HUES6 (cell line): ENCODE data around the gene SKIL.

Experiments used
- H3K27ac ChIP-seq: 2 replicates; pipeline ENCODE4 v1.7.0; 2013; ENCODE audit warnings: low read depth, mild to moderate bottlenecking, low read length, inconsistent platforms
- H3K27me3 ChIP-seq: 2 replicates; pipeline ENCODE4 v1.6.1; 2013; ENCODE audit warnings: low read length; ENCODE audit not compliant: control insufficient read depth, insufficient read depth
- H3K36me3 ChIP-seq: 2 replicates; pipeline ENCODE4 v1.6.1; 2013; ENCODE audit warnings: low read length; ENCODE audit not compliant: control insufficient read depth, insufficient read depth
- H3K4me1 ChIP-seq: 2 replicates; pipeline ENCODE4 v1.6.1; 2013; ENCODE audit warnings: low read length; ENCODE audit not compliant: control insufficient read depth, insufficient read depth
- H3K4me3 ChIP-seq: 2 replicates; pipeline ENCODE4 v1.5.1; 2013; ENCODE audit warnings: low read depth, low read length
- H3K9ac ChIP-seq: one replicate; pipeline ENCODE4 v1.6.1; 2013; ENCODE audit warnings: mild to moderate bottlenecking, low read length
- H3K9me3 ChIP-seq: 2 replicates; pipeline ENCODE4 v1.6.1; 2013; ENCODE audit warnings: low read depth, low read length; ENCODE audit not compliant: control insufficient read depth, insufficient read depth

Gene SKIL

GRCh38 chr3:170352936-170353335 lies 4.6 kb upstream of the SKIL start:
- no peak overlapping the region for H3K9ac ChIP-seq
- 0 out of 2 replicates have a peak overlapping the region, but pooled peaks have one; percentile 15 for H3K27ac ChIP-seq
- H3K36me3 ChIP-seq: no peaks in the 10 kb centered on the region
- H3K9me3 ChIP-seq: no peaks in the 10 kb centered on the region
- peaks cover 30% of the 10 kb centered on the region for H3K4me1 ChIP-seq
- no peak overlapping the region for H3K4me3 ChIP-seq
- H3K27me3 ChIP-seq: no peaks in the 10 kb centered on the region

DNA sequence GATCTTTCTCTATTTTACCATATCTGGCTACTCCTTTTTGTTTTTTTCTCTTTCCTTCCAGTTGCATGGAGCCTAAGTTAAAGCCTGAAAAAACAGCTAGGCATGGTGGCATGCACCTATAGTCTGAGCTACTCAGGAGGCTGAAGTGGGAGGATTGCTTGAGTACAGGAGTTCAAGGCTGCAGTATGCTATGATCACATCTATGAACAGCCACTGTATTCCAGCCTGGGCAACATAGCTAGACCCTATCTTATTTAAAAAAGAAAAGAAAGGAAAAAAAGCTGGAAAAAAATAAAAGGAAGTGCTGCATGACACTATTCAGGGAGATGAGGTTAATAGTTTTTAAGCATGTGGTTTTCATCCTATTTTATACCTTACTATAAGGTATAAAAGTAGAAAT lies 4.0 kb upstream of the SKIL start:
- Histone ChIP-seq H3K36me3 (no peaks in the 10 kb centered on the region), H3K4me1 (peaks cover 30% of the 10 kb centered on the region), H3K27me3 (no peaks in the 10 kb centered on the region), H3K4me3 (no peak overlapping the region), H3K9ac (no peak overlapping the region), H3K9me3 (no peaks in the 10 kb centered on the region), H3K27ac (peak overlapping the region; percentile 96)

- peaks cover 27% of the 10 kb centered on the region for H3K4me1 ChIP-seq
- H3K36me3 ChIP-seq: peaks cover 4% of the 10 kb centered on the region
- H3K27ac ChIP-seq: peak overlapping the region; percentile 96
- no peaks in the 10 kb centered on the region for H3K27me3 ChIP-seq
- H3K9me3 ChIP-seq: no peaks in the 10 kb centered on the region
- peak overlapping the region; percentile 96 for H3K9ac ChIP-seq
- H3K4me3 ChIP-seq: peak overlapping the region; percentile 78
Observed at GRCh38 chr3:170354760-170355159, 2.8 kb upstream of the SKIL start.

- Histone ChIP-seq H3K27me3 (no peaks in the 10 kb centered on the region), H3K36me3 (peaks cover 16% of the 10 kb centered on the region), H3K4me3 (peak overlapping the region; percentile 78), H3K9ac (peak overlapping the region; percentile 96), H3K9me3 (no peaks in the 10 kb centered on the region), H3K4me1 (peaks cover 36% of the 10 kb centered on the region), H3K27ac (peak overlapping the region; percentile 96)
Observed at GRCh38 chr3:170355738-170356595, 1.5 kb upstream of the SKIL start.

DNA sequence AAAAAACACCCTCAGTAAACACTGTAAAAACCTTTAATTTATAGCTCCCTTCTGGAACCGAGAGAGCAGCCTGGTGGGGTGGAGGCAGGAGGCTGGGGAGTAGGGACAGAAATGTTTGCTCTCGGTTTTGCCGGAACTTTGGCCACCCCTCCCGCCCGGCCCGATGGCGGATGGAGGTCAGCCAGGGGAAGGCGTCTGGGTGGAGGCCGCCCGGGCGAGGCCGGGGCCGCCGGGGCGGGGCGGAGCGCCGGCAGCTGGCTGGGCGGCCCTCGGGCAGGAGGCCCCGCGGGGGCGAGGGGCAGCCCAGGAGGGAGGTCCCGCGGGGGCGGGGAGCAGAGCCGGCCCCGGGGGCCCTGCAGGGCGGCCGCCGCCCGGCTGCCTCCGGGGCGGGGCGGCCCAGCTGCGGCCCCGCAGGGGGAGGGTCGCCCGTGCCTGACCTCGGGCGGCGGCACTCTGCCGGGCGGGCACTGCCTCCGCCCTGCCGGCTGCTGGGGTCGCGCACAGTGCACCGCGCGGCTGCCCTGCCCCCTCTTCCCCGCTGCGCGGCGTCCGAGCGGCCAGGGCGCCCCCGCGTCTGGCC lies 829 bp upstream of the SKIL start:
- Histone ChIP-seq H3K4me3 (peak overlapping the region; percentile 78), H3K4me1 (peaks cover 38% of the 10 kb centered on the region), H3K27ac (peak overlapping the region; percentile 96)

DNA sequence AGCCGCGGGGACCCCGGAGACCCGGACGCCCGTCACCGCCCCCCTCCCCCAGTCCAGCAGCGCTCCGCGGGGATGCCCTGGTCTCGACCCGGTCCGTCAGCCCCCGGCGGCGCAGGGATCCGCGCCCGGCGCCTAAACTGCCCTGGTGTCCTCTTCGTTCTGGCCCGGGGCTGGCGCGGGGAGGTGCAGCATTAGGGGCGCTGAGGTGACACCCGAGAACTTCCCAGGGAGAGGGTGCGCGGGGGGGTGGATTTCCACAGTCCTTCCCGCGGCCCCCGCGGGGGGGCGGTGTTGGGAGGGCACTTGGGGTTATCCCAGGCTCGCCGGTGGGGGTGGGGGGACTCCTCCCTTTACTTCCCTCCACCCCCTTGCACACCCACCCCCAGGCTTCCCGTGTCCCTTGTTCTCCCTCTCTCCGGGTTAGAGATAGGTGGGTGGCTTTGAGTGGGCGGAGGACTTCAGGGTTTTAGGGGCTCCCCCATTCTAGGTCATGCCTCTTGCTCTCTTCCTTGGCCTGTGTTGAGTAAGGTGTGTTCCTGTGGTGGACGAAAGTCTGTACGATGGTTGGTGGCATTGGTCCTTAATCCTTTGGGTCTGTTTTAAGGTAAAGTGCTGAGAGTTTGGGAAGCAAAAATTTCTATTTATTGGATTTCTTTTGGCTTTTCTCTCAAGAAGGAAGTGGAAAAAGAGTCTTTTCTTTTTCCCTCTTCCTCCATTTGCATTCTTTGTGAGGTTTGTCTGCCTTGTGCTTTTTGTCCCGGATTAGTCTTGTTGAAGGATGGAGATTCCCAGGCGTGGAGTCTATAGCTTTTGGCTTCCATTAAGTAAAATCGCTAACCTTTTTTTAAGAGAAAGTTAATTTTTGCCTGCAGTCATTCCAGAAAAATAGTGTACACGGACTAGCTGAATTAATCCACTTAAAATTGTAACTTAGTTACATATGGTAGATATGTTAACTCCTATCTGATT lies 811 bp downstream of the SKIL start:
- Histone ChIP-seq H3K9ac (peak overlapping the region; percentile 61), H3K27me3 (no peaks in the 10 kb centered on the region), H3K4me1 (peaks cover 38% of the 10 kb centered on the region), H3K4me3 (peak overlapping the region; percentile 73), H3K36me3 (peaks cover 39% of the 10 kb centered on the region), H3K9me3 (no peaks in the 10 kb centered on the region), H3K27ac (peak overlapping the region; percentile 98)

More for the DNA sequence above, 829 bp upstream of the SKIL start:
- Histone ChIP-seq H3K36me3 (peaks cover 23% of the 10 kb centered on the region), H3K9me3 (no peaks in the 10 kb centered on the region), H3K27me3 (no peaks in the 10 kb centered on the region), H3K9ac (peak overlapping the region; percentile 96)

GRCh38 chr3:170359178-170359704 lies 1.7 kb downstream of the SKIL start:
- Histone ChIP-seq H3K36me3 (peaks cover 48% of the 10 kb centered on the region), H3K27ac (peak overlapping the region; percentile 98), H3K4me1 (peaks cover 31% of the 10 kb centered on the region), H3K27me3 (no peaks in the 10 kb centered on the region), H3K9me3 (no peaks in the 10 kb centered on the region), H3K4me3 (peak overlapping the region; percentile 73), H3K9ac (peak overlapping the region; percentile 67)

DNA sequence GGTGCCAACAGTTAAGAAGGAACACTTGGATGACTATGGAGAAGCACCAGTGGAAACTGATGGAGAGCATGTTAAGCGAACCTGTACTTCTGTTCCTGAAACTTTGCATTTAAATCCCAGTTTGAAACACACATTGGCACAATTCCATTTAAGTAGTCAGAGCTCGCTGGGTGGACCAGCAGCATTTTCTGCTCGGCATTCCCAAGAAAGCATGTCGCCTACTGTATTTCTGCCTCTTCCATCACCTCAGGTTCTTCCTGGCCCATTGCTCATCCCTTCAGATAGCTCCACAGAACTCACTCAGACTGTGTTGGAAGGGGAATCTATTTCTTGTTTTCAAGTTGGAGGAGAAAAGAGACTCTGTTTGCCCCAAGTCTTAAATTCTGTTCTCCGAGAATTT lies 3.0 kb downstream of the SKIL start:
- H3K36me3 ChIP-seq: peaks cover 60% of the 10 kb centered on the region
- no peaks in the 10 kb centered on the region for H3K27me3 ChIP-seq
- H3K9me3 ChIP-seq: no peaks in the 10 kb centered on the region
- H3K9ac ChIP-seq: peak overlapping the region; percentile 34
- 0 out of 2 replicates have a peak overlapping the region, but pooled peaks have one; percentile 61 for H3K27ac ChIP-seq
- peaks cover 19% of the 10 kb centered on the region for H3K4me1 ChIP-seq
- peak overlapping the region; percentile 73 for H3K4me3 ChIP-seq

DNA sequence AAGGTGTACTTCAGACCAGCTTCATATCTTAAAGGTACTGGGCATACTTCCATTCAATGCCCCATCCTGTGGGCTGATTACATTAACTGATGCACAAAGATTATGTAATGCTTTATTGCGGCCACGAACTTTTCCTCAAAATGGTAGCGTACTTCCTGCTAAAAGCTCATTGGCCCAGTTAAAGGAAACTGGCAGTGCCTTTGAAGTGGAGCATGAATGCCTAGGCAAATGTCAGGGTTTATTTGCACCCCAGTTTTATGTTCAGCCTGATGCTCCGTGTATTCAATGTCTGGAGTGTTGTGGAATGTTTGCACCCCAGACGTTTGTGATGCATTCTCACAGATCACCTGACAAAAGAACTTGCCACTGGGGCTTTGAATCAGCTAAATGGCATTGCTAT lies 3.4 kb downstream of the SKIL start:
- Histone ChIP-seq H3K36me3 (peaks cover 65% of the 10 kb centered on the region), H3K27ac (no peak overlapping the region), H3K4me3 (peak overlapping the region; percentile 73), H3K9me3 (no peaks in the 10 kb centered on the region), H3K27me3 (no peaks in the 10 kb centered on the region), H3K9ac (peak overlapping the region; percentile 34), H3K4me1 (peaks cover 14% of the 10 kb centered on the region)

- peak overlapping the region; percentile 73 for H3K4me3 ChIP-seq
Observed at GRCh38 chr3:170361711-170362110, 4.2 kb downstream of the SKIL start.

More at GRCh38 chr3:170361711-170362110, 4.2 kb downstream of the SKIL start:
- H3K36me3 ChIP-seq: peaks cover 71% of the 10 kb centered on the region
- peak overlapping the region; percentile 14 for H3K9ac ChIP-seq
- no peaks in the 10 kb centered on the region for H3K27me3 ChIP-seq
- H3K9me3 ChIP-seq: no peaks in the 10 kb centered on the region
- 0 out of 2 replicates have a peak overlapping the region, but pooled peaks have one; percentile 10 for H3K27ac ChIP-seq
- H3K4me1 ChIP-seq: peaks cover 11% of the 10 kb centered on the region
